ENCODE results near the gene PHF21B. TPM values are rescaled to one million over a fixed set of nuclear protein-coding genes. Genes with fewer than 3 reads are reported as not detected.

Gene PHF21B
- total RNA-seq, 4 donors from 2014 or later: 0.50 to 9.4 (median 1.8) TPM; not detected in 1

DNA sequence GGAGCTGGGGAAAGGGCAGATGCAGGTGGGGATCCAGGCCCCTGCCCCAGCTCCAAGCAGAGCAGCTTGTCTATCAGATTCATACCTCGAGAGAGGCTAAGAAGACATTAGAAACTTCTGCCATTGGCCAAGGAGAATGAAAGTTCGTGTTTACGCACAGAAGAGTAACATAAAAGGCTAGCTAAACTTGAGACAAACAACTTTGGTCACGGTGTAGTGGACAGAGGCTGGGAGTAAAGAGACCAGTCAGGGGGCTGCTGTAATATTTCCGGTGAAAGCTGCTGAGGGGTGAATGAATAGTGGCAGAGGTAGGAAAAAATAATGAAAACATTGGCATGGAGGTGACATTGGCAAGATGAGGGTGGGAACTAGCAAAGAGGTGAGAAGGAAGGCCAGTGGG is 22.9 kb downstream of the PHF21B start:
- TF ChIP-seq POLR2A (IDR thresholded peaks at IDR 0.05; ENCODE audit: low read depth) (no peak), CTCF (IDR thresholded peaks at IDR 0.05) (no peak), POLR2AphosphoS5 (IDR thresholded peaks at IDR 0.05) (no peak)
- H3K4me3 ChIP-seq: no peak overlapping the region
- no peak overlapping the region for H3K27ac ChIP-seq (replicated peaks in 1 of 4)
- peaks cover 0 to 5% (median 0%) of the 10 kb centered on the region in 4 donors for H3K27me3 ChIP-seq
- intact Hi-C loops (cut with DNase I): no loop called here
- no peaks in the 10 kb centered on the region for H3K4me1 ChIP-seq
- WGBS: 85% methylated on average over 5 of the region's 5 CpGs
- H3K9me3 ChIP-seq: no peaks in the 10 kb centered on the region
- H3K36me3 ChIP-seq: no peaks in the 10 kb centered on the region
- no peak for DNase-seq (ENCODE audit: extremely low spot score)

- TF ChIP-seq EP300 (IDR thresholded peaks at IDR 0.05) (no peak), POLR2AphosphoS5 (IDR thresholded peaks at IDR 0.05) (no peak), POLR2A (IDR thresholded peaks at IDR 0.05; ENCODE audit: low read depth) (no peak), CTCF (IDR thresholded peaks at IDR 0.05) (no peak)
Measured at GRCh38 chr22:44985906-44986527, 23.8 kb downstream of the PHF21B start.

DNA sequence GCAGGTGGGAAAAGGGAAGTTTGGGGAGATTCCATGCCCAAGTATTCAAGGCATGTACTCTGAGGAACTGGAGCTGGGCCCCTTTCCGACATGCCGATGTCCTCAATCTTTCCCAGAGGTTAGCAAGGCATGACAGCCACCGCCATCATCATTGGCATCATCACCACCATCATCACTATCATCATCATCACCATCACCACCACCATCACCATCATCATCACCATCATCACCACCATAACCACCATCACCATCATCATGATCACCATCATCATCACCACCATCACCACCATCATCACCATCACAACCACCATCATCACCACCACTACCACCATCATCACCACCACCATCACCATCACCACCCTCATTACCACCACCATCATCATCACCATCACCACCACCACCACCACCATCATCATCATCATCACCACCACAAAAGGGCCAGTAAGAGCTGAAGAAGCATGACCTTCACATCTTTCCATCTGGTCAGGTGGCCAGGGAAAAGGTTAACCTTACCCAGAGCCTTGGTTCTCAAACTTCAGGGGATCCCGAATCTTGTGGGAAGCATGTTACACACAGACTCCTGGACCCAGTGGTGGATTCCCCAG is 25.8 kb downstream of the PHF21B start:
- Histone ChIP-seq H3K4me1 (no peaks in the 10 kb centered on the region), H3K36me3 (no peaks in the 10 kb centered on the region), H3K27me3 (peaks cover 0 to 25% (median 0%) of the 10 kb centered on the region in 4 donors), H3K9me3 (no peaks in the 10 kb centered on the region), H3K4me3 (no peak overlapping the region), H3K27ac (replicated peaks in 1 of 4) (no peak overlapping the region)
- TF ChIP-seq POLR2A (IDR thresholded peaks at IDR 0.05; ENCODE audit: low read depth) (no peak), EP300 (IDR thresholded peaks at IDR 0.05) (no peak), CTCF (IDR thresholded peaks at IDR 0.05) (no peak), POLR2AphosphoS5 (IDR thresholded peaks at IDR 0.05) (no peak)
- no peak for DNase-seq (ENCODE audit: extremely low spot score)
- intact Hi-C loops (cut with DNase I): no loop called here
- 93% methylated on average over 4 of the region's 4 CpGs for WGBS

More at GRCh38 chr22:44985906-44986527, 23.8 kb downstream of the PHF21B start:
- H3K36me3 ChIP-seq: no peaks in the 10 kb centered on the region
- 100% methylated on average over 4 of the region's 4 CpGs for WGBS
- intact Hi-C loops (cut with DNase I): no loop called here
- no peaks in the 10 kb centered on the region for H3K9me3 ChIP-seq
- H3K4me3 ChIP-seq: no peak overlapping the region
- DNase-seq (ENCODE audit: extremely low spot score): no peak
- H3K4me1 ChIP-seq: no peaks in the 10 kb centered on the region
- peaks cover 0 to 12% (median 0%) of the 10 kb centered on the region in 4 donors for H3K27me3 ChIP-seq
- no peak overlapping the region for H3K27ac ChIP-seq (replicated peaks in 1 of 4)

DNA sequence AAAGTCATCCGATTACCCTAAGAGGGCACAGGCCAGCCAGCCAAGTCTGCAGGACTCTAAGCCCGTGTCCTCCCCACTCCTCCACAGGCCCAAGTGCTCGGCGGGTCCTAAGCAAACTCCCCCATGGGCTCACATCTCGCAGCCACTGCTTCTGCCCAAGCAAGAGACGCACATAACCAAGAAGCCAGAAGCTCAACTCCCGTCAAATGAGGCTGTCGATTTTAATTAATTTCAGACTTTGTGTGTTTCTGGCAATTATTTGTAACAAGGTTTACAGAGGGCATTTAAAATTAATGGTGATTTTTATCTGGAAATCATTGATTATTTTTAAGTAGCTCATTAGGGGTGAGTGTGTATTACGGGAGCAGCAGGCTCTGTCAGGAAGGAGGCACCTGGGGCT is 27.4 kb downstream of the PHF21B start:
- intact Hi-C loops (cut with DNase I): no loop called here
- peaks cover 0 to 26% (median 0%) of the 10 kb centered on the region in 4 donors for H3K27me3 ChIP-seq
- no peak overlapping the region for H3K4me3 ChIP-seq
- DNase-seq (ENCODE audit: extremely low spot score): no peak
- no peaks in the 10 kb centered on the region for H3K9me3 ChIP-seq
- 90% methylated on average over 9 of the region's 9 CpGs for WGBS
- H3K27ac ChIP-seq (replicated peaks in 1 of 4): no peak overlapping the region
- no peaks in the 10 kb centered on the region for H3K36me3 ChIP-seq
- TF ChIP-seq CTCF (IDR thresholded peaks at IDR 0.05) (no peak), EP300 (IDR thresholded peaks at IDR 0.05) (no peak), POLR2A (IDR thresholded peaks at IDR 0.05; ENCODE audit: low read depth) (no peak), POLR2AphosphoS5 (IDR thresholded peaks at IDR 0.05) (no peak)
- H3K4me1 ChIP-seq: no peaks in the 10 kb centered on the region

All from esophagus muscularis mucosa (tissue), 4 donors.